ENCODE data around the gene MYL1. TPM values are rescaled to one million over a fixed set of nuclear protein-coding genes. Genes with fewer than 3 reads are reported as not detected.

MYL1 gene
- total and polyA plus RNA-seq, 2 of the 4 experiments (the other 2 are of a cell fraction) = not detected

GRCh38 chr2:210302326-210302725 is 12.6 kb downstream of the MYL1 start:
- H2BK15ac ChIP-seq (ENCODE audit: low read depth, low read length) = no peak overlapping the region
- intact Hi-C loops (cut with micrococcal nuclease) = no loop called here
- H2BK120ac ChIP-seq (ENCODE audit: low read depth, low read length) = no peak overlapping the region
- no CpG with 5 or more reads among the region's 3 CpGs for WGBS, 2 experiments (ENCODE audit: extremely low coverage in 2 of 2, insufficient read length in 1 of 2)
- H4K5ac ChIP-seq (ENCODE audit: low read depth, low read length) = no peak overlapping the region
- no peak overlapping the region for H3K23ac ChIP-seq (ENCODE audit: low read depth, low read length)
- no peak overlapping the region for H2AK5ac ChIP-seq (ENCODE audit: low read depth, low read length)
- peaks cover 1% of the 10 kb centered on the region; the same call in 1 of the 2 replicates for H3K9me3 ChIP-seq (ENCODE audit: control insufficient read depth, insufficient read depth, low read length)
- no peak for TF ChIP-seq SMC3 (IDR thresholded peaks at IDR 0.05; ENCODE audit: low read depth, low read length)
- TF ChIP-seq FOS (IDR thresholded peaks at IDR 0.05; ENCODE audit: low read depth, low read length) = no peak
- TF ChIP-seq CTCF (conservative IDR thresholded peaks at IDR 0.05; ENCODE audit: low read depth, low read length) = no peak
- TF ChIP-seq RFX5 (IDR thresholded peaks at IDR 0.05; ENCODE audit: low read depth, low read length) = no peak
- no peak for TF ChIP-seq BHLHE40 (IDR thresholded peaks at IDR 0.05; ENCODE audit: low read depth, low read length)
- TF ChIP-seq MAZ (IDR thresholded peaks at IDR 0.05; ENCODE audit: borderline replicate concordance, low read depth, low read length) = no peak
- no peak for TF ChIP-seq CHD1 (IDR thresholded peaks at IDR 0.05; ENCODE audit: low read depth, low read length)
- no peak for TF ChIP-seq MAFK (IDR thresholded peaks at IDR 0.05; ENCODE audit: low read depth, low read length)
- no peak for TF ChIP-seq RAD21 (IDR thresholded peaks at IDR 0.05; ENCODE audit: low read length)
- no peak for TF ChIP-seq POLR2A (IDR thresholded peaks at IDR 0.05; ENCODE audit: low read depth, low read length)
- no peak for TF ChIP-seq NFE2L2 (IDR thresholded peaks at IDR 0.05; ENCODE audit: low read depth, low read length)
- no peak for TF ChIP-seq USF2 (IDR thresholded peaks at IDR 0.05; ENCODE audit: low read depth, low read length)
- no peak overlapping the region for H3K18ac ChIP-seq (ENCODE audit: low read depth, low read length)
- H3K36me3 ChIP-seq (ENCODE audit: control insufficient read depth, insufficient read depth, low read length) = no peaks in the 10 kb centered on the region
- H3K9me1 ChIP-seq (ENCODE audit: insufficient read depth, low read length) = no peaks in the 10 kb centered on the region
- H3K9ac ChIP-seq (ENCODE audit: low read depth, low read length) = no peak overlapping the region
- ChIA-PET POLR2A (ENCODE audit: unreplicated experiment) (no interaction called here), CTCF (interaction anchor here (0.6 kb wide), 1 partner anchor 47 kb away, joined by 3 read pairs; no protein-coding TSS in a partner anchor)
- no peaks in the 10 kb centered on the region for H3K27me3 ChIP-seq (ENCODE audit: control insufficient read depth, insufficient read depth, low read length)
- BruUV-seq (replicated peaks) = no TSS peak
- no peak overlapping the region for H3K4me3 ChIP-seq (ENCODE audit: insufficient read depth, low read depth, low read length)
- H3K56ac ChIP-seq (ENCODE audit: extremely low read depth, insufficient read depth, low read length) = no peak overlapping the region
- in situ Hi-C loops (cut with MboI; ENCODE audit: low sequenced_read_pairs) = no loop called here
- DNase-seq (no peak), ATAC-seq (ENCODE audit: low read depth) (no peak)
- H3K4me1 ChIP-seq (ENCODE audit: control insufficient read depth, insufficient read depth, low read length) = no peaks in the 10 kb centered on the region
- H3K4ac ChIP-seq (ENCODE audit: low read depth, low read length) = no peak overlapping the region
- no peak overlapping the region for H3K14ac ChIP-seq (replicated peaks; ENCODE audit: low read depth, low read length)
- no peak overlapping the region for H2BK20ac ChIP-seq (ENCODE audit: low read depth, low read length)
- H4K8ac ChIP-seq (ENCODE audit: low read depth in 2 of 2, low read length in 2 of 2) = no peak overlapping the region
- no peaks in the 10 kb centered on the region for H4K20me1 ChIP-seq (ENCODE audit: insufficient read depth, low read length)
- H3K4me2 ChIP-seq (ENCODE audit: low read depth, low read length) = no peak overlapping the region
- H3K27ac ChIP-seq (ENCODE audit: insufficient read depth, low read length) = no peak overlapping the region
- no peak overlapping the region for H2AFZ ChIP-seq (replicated peaks; ENCODE audit: low read length, poor library complexity)
- H3K79me1 ChIP-seq (ENCODE audit: low read depth in 1 of 2, low read length in 2 of 2) = no peaks in the 10 kb centered on the region
- H2BK5ac ChIP-seq (ENCODE audit: low read depth, low read length, poor library complexity, severe bottlenecking) = no peak overlapping the region
- dilution Hi-C loops (cut with HindIII; ENCODE audit: low sequenced_read_pairs, unreplicated experiment) = no loop called here
- H4K91ac ChIP-seq (ENCODE audit: insufficient read depth, low read depth, low read length) = no peak overlapping the region
- no peak overlapping the region for H2AK9ac ChIP-seq (replicated peaks; ENCODE audit: low read depth, low read length, poor library complexity)

All from IMR-90 (cell line).